Adrenal gland (tissue), 5 donors: ENCODE results near the gene ERMARD.

Source experiments
- POLR2A ChIP-seq, 2 donors: fragments of 450-650 bp; IDR thresholded peaks; one replicate each; pipeline ENCODE4 v1.6.1; 2017; ENCODE audit warnings: antibody characterized with exemption in 2 of 2, mild to moderate bottlenecking in 2 of 2, moderate library complexity in 1 of 2
- TF ChIP-seq, protein P1 (sequence below), 6 experiments: fragments of 450-650 bp in 4 of 6; fragments of 200-600 bp in 2 of 6; sonication (generic) in 1 of 6; IDR thresholded peaks; 1 replicate in 5 of 6; 2 replicates in 1 of 6; pipeline versions ENCODE4 v1.5.1 to v1.8.0; 2016 to 2021; ENCODE audit warnings: antibody characterized with exemption in 6 of 6, mild to moderate bottlenecking in 2 of 6, moderate library complexity in 1 of 6
- donor health status: DM: no; HTN: no; CAD: no.

DNA sequence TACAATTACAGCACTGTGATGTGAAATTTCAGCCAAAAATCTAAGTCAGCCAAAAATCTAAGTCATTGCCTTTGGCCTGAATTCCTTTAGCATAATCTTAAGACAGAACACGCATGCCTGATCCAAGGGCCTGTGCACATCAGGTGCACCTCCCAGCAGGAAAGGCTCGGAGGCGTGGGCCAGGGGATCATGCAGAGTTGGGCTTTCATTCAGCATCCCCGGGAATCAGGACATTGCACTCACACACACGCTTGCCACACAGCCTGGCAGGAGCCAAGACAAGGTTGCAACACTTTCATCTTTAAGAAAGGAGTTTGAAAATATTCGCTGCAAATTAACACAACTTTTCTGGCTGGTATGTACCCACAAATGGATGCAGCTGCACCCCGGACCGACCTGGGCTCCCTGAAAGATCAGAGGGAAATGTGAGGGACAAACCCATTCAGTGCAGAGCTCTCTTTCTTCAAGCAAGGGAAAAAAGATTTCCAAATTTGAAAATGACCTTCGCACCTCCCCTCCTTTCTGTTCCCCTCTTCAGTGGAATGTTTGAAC is 48.8 kb downstream of the ERMARD start:
- TF ChIP-seq, protein P1, sequence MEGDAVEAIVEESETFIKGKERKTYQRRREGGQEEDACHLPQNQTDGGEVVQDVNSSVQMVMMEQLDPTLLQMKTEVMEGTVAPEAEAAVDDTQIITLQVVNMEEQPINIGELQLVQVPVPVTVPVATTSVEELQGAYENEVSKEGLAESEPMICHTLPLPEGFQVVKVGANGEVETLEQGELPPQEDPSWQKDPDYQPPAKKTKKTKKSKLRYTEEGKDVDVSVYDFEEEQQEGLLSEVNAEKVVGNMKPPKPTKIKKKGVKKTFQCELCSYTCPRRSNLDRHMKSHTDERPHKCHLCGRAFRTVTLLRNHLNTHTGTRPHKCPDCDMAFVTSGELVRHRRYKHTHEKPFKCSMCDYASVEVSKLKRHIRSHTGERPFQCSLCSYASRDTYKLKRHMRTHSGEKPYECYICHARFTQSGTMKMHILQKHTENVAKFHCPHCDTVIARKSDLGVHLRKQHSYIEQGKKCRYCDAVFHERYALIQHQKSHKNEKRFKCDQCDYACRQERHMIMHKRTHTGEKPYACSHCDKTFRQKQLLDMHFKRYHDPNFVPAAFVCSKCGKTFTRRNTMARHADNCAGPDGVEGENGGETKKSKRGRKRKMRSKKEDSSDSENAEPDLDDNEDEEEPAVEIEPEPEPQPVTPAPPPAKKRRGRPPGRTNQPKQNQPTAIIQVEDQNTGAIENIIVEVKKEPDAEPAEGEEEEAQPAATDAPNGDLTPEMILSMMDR (IDR thresholded peaks at IDR 0.05), result no peak
- TF ChIP-seq POLR2A (IDR thresholded peaks at IDR 0.05), result no peak
